ENCODE data around the gene HSD3B7.

The HSD3B7 gene

GRCh38 chr16:30983289-30983889 lies 1.6 kb upstream of the HSD3B7 start:
- no peak for TF ChIP-seq CTCF (conservative IDR thresholded peaks at IDR 0.05; ENCODE audit: low read length)
- no peak overlapping the region for H3K4me3 ChIP-seq (ENCODE audit: low read length)
- DNase-seq (ENCODE audit: low read depth) = no peak

- no peak overlapping the region for H3K4me3 ChIP-seq (ENCODE audit: low read length)
- TF ChIP-seq CTCF (conservative IDR thresholded peaks at IDR 0.05; ENCODE audit: low read length) = no peak
- no peak for DNase-seq (ENCODE audit: low read depth)
Measured at GRCh38 chr16:30983898-30984610, 953 bp upstream of the HSD3B7 start.

GRCh38 chr16:30985401-30986128 lies 558 bp downstream of the HSD3B7 start:
- TF ChIP-seq CTCF (conservative IDR thresholded peaks at IDR 0.05; ENCODE audit: low read length) = no peak
- peak overlapping the region; percentile 73 for H3K4me3 ChIP-seq (ENCODE audit: low read length)
- DNase-seq (ENCODE audit: low read depth) = peak; percentile 50

- no peak for DNase-seq (ENCODE audit: low read depth)
- peak overlapping the region; percentile 73 for H3K4me3 ChIP-seq (ENCODE audit: low read length)
- no peak for TF ChIP-seq CTCF (conservative IDR thresholded peaks at IDR 0.05; ENCODE audit: low read length)
Measured at GRCh38 chr16:30986129-30986991, 1.4 kb downstream of the HSD3B7 start.

GRCh38 chr16:30987581-30988190 lies 2.7 kb downstream of the HSD3B7 start:
- DNase-seq (ENCODE audit: low read depth) = no peak
- TF ChIP-seq CTCF (conservative IDR thresholded peaks at IDR 0.05; ENCODE audit: low read length) = no peak
- no peak overlapping the region for H3K4me3 ChIP-seq (ENCODE audit: low read length)

- H3K4me3 ChIP-seq (ENCODE audit: low read length) = no peak overlapping the region
- DNase-seq (ENCODE audit: low read depth) = no peak
- TF ChIP-seq CTCF (conservative IDR thresholded peaks at IDR 0.05; ENCODE audit: low read length) = no peak
Measured at GRCh38 chr16:30989469-30990047, 4.6 kb downstream of the HSD3B7 start.

Measured in AG10803 (cell line).